HG02623 (cell line): ENCODE results near the gene USP9Y.
"Not testable (repeated sequence)": the region's sequence is repeated elsewhere in the genome, so short reads cannot be mapped to it uniquely, and the experiment has no call there.

Experiments used
- ATAC-seq: cut with Tn5 transposase; IDR thresholded peaks from one replicate; pipeline ENCODE4 v1.9.1; 2021; ENCODE audit warnings: moderate library complexity; ENCODE audit not compliant: unreplicated experiment

The USP9Y gene

GRCh38 chrY:12701181-12701695 lies at the start of gene USP9Y:
TSS of gene USP9Y (plus strand) at chrY:12701231. CDS start at chrY:12709448, 8,217 bp downstream.
- no peak for ATAC-seq

DNA sequence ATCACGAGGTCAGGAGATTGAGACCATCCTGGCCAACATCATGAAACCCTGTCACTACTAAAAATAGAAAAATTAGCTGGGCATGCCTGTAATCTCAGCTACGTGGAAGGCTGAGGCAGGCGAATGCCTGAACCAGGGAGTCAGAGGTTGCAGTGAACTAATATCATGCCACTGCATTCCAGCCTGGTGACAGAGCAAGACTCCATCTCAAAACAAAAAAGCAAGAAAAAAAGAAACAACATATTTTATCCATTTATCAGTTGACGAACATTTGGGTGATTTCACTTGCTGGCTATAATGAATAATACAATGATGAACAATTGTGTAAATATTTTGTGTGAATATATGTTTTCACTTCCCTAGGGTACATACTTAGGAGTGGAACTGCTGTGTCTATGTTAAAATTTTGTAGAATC lies 49.4 kb upstream of the USP9Y start:
- ATAC-seq = no peak

DNA sequence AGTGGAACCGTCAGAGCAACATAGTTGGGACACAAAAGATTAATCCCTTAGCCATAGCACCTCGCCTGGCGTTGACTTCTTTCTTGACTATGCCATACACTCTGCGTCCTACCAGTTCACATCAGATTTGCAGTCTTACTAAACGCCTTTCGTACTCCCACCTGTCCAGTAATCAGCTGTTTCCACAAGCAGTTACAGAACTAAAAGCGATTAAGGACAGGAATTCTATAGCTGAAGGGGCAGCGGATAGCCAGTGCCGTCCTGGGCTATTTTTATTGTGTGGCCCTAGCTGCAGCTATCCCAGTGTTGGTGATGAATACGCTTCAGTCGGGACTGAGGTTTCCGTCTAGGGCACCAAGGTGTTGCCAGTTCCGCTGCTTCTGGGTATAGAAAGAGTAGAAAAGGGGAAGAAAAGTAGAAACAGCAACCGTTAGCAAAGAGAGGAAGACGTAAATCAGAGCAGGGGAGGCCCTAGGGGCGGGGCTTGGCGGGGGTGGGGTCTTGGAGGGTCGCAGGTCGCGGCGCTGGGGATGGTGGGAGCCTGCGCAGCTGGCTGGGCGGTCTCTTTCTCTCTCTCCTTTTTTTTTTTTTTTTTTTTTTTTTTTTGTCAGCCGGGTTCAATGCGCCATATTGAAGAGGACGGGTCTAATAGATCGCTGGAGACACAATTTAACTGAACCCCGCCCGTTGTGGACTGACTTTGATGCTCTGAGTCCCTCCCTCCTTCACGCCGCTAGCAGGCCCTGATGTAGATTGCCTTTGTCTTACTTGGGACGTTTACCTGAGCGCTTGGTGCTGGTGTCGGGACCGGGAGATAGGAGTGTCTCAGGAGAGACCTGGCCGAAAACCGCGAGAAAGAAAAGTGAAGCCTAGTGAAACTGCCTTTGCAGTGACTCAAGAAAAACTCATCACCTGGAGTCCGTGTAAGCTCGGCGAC lies 39.0 kb upstream of the USP9Y start:
- peak; percentile 74 for ATAC-seq

GRCh38 chrY:12662745-12663591 lies 38.1 kb upstream of the USP9Y start:
- peak; percentile 32 for ATAC-seq

- not testable (repeated sequence) for ATAC-seq
These were observed 37.2 kb upstream of the USP9Y start for GRCh38 chrY:12663845-12664244.

GRCh38 chrY:12678111-12678510 lies 22.9 kb upstream of the USP9Y start:
- no peak for ATAC-seq

DNA sequence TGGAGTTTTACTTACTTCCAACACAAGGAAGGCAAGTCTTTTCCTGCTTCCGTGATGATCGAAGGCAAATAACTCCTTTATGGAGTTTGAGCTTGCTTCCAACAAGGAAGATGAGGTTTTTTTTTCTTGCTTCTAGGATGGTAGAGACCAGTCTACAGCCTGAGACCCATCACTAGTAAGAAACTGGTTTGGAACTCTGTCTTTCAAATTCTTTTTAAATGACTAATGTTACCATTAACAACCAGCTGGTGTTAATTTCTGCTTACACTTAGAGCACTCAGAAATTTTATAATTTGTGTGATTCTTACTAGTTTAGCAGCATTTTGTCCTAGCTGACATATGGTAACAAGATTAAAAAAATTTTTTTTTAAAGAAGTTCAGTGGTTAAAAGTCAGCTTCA lies 19.5 kb upstream of the USP9Y start:
- no peak for ATAC-seq

DNA sequence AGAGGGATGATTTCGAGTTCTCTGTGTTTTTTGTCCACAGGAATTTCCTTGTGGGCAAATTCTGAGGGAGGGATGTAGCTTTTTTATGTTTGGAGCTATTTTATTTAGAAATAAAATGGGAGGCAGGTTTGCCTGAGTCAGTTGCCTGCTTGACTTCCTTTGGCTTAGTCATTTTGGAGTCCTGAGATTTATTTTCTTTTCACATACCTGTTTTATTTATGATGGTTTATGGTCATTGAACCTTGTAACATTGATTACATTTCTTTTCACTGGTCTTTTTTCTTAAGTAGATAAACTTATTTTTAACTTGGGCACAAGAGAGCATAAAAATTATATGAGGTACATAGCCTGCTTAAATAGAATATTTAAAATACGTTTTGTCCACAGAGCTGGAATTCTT lies 12.7 kb upstream of the USP9Y start:
- ATAC-seq = no peak

DNA sequence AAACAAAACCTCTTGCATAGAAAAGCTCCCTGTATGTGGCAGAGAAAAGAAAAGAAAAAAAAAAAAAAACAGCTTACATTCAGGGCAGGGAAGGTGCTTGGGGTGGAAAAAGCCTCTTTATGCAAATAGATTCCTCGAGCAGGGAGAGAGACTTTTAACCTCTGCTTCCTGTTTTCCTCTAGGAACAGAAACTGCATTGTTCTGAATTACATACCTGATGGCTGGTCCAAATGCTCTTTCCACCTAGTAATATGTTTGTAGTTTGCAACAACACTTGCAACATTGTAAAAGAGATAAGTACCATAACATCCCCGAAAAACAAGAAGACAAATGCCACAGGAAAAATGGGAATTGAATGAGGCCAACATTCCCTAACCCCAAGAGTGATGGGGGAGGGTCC lies 944 bp upstream of the USP9Y start:
- no peak for ATAC-seq

GRCh38 chrY:12702174-12702573 lies 1.1 kb downstream of the USP9Y start:
- no peak for ATAC-seq

- no peak for ATAC-seq
These were observed 9.4 kb downstream of the USP9Y start for GRCh38 chrY:12710460-12710859.

- no peak for ATAC-seq
These were observed 14.3 kb downstream of the USP9Y start for GRCh38 chrY:12715376-12715775.

GRCh38 chrY:12729746-12730145 lies 28.7 kb downstream of the USP9Y start:
- no peak for ATAC-seq

DNA sequence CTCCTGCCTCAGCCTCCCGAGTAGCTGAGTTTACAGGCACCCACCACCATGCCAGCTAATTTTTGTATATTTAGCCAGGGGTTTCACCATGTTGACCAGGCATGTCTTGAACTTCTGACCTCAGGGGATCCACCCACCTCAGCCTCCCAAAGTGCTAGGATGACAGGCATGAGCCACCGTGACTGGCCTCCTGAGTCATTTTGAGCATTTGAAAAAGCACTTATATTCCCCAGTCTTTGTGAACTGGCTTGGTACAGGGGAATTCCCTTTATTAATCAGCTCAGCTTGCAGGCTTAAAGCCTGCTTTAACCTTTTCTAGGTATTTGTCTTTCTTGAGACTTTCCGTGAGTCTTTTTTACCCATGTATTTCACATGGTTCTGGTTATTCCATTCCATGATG lies 32.6 kb downstream of the USP9Y start:
- ATAC-seq = peak; percentile 94

DNA sequence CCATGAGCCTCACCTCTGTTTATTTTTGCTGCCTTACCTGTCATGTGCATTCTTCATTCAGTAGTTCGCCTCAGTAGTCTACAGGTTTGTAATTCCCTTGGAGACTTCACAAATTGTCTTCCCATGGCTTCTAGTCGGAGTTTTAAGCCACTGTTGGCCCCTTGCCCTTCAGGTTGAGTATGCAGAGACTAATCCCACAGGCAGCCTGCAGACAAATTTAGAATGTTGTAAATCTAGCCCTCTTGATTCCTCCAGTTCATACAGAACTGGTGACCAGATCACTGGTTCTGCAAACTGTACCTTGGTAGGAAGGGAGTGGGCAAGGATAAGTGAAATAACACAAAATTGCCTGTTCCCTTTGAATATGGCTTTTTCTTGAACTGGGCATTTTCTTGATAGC lies 33.0 kb downstream of the USP9Y start:
- no peak for ATAC-seq

GRCh38 chrY:12741414-12741813 lies 40.4 kb downstream of the USP9Y start:
- no peak for ATAC-seq

- ATAC-seq = no peak
These were observed 41.7 kb downstream of the USP9Y start for GRCh38 chrY:12742725-12743124.

- ATAC-seq = no peak
These were observed 43.1 kb downstream of the USP9Y start for GRCh38 chrY:12744091-12744490.

GRCh38 chrY:12749293-12749692 lies 48.3 kb downstream of the USP9Y start:
- no peak for ATAC-seq

DNA sequence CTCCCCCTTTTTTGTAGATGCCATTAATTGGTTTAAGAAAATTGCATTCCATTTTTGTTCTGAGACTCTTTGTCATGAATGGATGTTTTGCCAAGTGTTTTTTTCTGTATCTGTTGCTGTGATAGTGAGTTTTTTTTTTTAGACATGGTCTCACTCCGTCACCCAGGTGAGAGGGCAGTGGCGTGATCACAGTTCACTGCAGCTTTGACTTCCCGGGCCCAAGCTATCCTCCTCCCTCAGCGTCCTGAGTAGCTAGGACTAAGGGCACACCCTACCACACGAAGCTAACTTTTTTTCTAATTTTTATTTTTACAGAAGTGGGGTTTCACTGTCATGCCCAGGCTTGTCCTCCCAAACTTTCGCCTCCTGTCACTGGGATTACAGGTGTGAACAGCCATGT lies 51.8 kb downstream of the USP9Y start:
- no peak for ATAC-seq

- ATAC-seq = no peak
These were observed 55.0 kb downstream of the USP9Y start for GRCh38 chrY:12756021-12756420.

DNA sequence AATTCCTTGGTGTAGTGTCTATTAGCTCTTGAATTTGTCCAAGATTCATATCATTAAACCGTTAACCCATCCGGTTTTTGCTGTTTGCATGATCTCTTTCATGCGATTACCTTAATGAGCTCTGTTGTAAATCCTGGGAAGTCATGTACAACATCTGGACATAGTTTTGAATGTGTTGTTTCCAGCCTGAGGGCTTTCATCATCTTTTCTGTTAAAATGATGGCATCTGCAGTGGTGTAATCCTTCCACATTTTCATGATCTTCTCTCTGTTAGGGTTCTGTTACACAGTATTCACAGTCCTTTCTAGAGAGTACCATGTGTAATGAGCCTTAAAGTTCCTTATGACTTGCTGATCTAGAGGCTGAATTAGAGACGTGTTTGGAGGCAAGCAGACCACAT lies 64.9 kb downstream of the USP9Y start:
- no peak for ATAC-seq
